Neural progenitor cell (in vitro differentiated cells): ENCODE measurements around the gene MOK. TPM values are rescaled to one million over a fixed set of nuclear protein-coding genes. Genes with fewer than 3 reads are reported as not detected.

Experiments used
- DNase-seq: peaks from one replicate; pipeline ENCODE4 v3.0.0-alpha.2; 2016; ENCODE audit warnings: low spot score
- H2AFZ ChIP-seq: fragments of 200-600 bp; sonication (generic); replicated peaks from 2 replicates; pipeline ENCODE4 v1.6.1; 2016; ENCODE audit warnings: antibody characterized with exemption
- H3F3A ChIP-seq: fragments of 200-600 bp; sonication (generic); 2 replicates; pipeline ENCODE4 v1.6.1; 2016; ENCODE audit warnings: antibody characterized with exemption, low read depth
- H3K27ac ChIP-seq: fragments of 200-600 bp; sonication (generic); 2 replicates; pipeline ENCODE4 v1.5.1; 2016; ENCODE audit warnings: mild to moderate bottlenecking
- H3K27me3 ChIP-seq: fragments of 200-600 bp; sonication (generic); 2 replicates; pipeline ENCODE4 v1.6.1; 2016; ENCODE audit warnings: mild to moderate bottlenecking, moderate library complexity
- H3K36me3 ChIP-seq: fragments of 200-600 bp; sonication (generic); 2 replicates; pipeline ENCODE4 v1.5.1; 2016
- H3K4me1 ChIP-seq: fragments of 200-600 bp; sonication (generic); 2 replicates; pipeline ENCODE4 v1.6.1; 2016; ENCODE audit warnings: mixed run types
- H3K4me2 ChIP-seq: fragments of 200-600 bp; sonication (generic); 2 replicates; pipeline ENCODE4 v1.6.1; 2016
- H3K4me3 ChIP-seq: fragments of 200-600 bp; sonication (generic); 2 replicates; pipeline ENCODE4 v1.5.1; 2016
- H3K79me2 ChIP-seq: fragments of 200-600 bp; sonication (generic); 2 replicates; pipeline ENCODE4 v1.6.1; 2016; ENCODE audit warnings: low read depth
- H3K9ac ChIP-seq: fragments of 200-600 bp; sonication (generic); 2 replicates; pipeline ENCODE4 v1.6.1; 2016
- H3K9me3 ChIP-seq: fragments of 200-600 bp; sonication (generic); 2 replicates; pipeline ENCODE4 v1.5.1; 2016; ENCODE audit warnings: low read depth
- H4K20me1 ChIP-seq: fragments of 200-600 bp; sonication (generic); 2 replicates; pipeline ENCODE4 v1.6.1; 2016; ENCODE audit warnings: low read depth
- H3K27ac Mint-ChIP-seq: 3 replicates; pipeline ENCODE4 v1.8.0; 2021; ENCODE audit warnings: mixed read lengths
- H3K27me3 Mint-ChIP-seq: 2 replicates; pipeline ENCODE4 v1.8.0; 2022; ENCODE audit warnings: low read depth, mild to moderate bottlenecking, inconsistent platforms, moderate library complexity, mixed read lengths; ENCODE audit not compliant: insufficient read depth
- H3K36me3 Mint-ChIP-seq: 3 replicates; pipeline ENCODE4 v1.8.0; 2021; ENCODE audit warnings: mixed read lengths
- H3K4me1 Mint-ChIP-seq: 3 replicates; pipeline ENCODE4 v1.8.0; 2021; ENCODE audit warnings: mixed read lengths
- H3K4me3 Mint-ChIP-seq: 3 replicates; pipeline ENCODE4 v1.8.0; 2021; ENCODE audit warnings: mild to moderate bottlenecking, moderate library complexity, mixed read lengths
- H3K9me3 Mint-ChIP-seq: 3 replicates; pipeline ENCODE4 v1.8.0; 2020; ENCODE audit warnings: mixed read lengths
- EZH2 ChIP-seq: fragments of 200-600 bp; sonication (generic); IDR thresholded peaks from 2 replicates; pipeline ENCODE4 v1.6.1; 2017; ENCODE audit warnings: antibody characterized with exemption, mild to moderate bottlenecking, moderate library complexity
- EZH2phosphoT487 ChIP-seq: fragments of 200-600 bp; sonication (generic); IDR thresholded peaks from 2 replicates; pipeline ENCODE4 v1.6.1; 2017; ENCODE audit warnings: antibody characterized with exemption
- total RNA-seq: library from RNA; depleted of rRNA; stranded (reverse); fragments of >200 nt; gene quantifications from 2 replicates; pipeline ENCODE4 v1.2.3, GENCODE V29; 2015; ENCODE audit warnings: low replicate concordance
- TF ChIP-seq, protein P1 (sequence below): fragments of 200-600 bp; sonication (generic); IDR thresholded peaks from 2 replicates; pipeline ENCODE4 v1.5.1; 2017; ENCODE audit warnings: antibody characterized with exemption, mild to moderate bottlenecking

The MOK gene
- total RNA-seq, 1 donor from 2014 or later, result 9.9 TPM

DNA sequence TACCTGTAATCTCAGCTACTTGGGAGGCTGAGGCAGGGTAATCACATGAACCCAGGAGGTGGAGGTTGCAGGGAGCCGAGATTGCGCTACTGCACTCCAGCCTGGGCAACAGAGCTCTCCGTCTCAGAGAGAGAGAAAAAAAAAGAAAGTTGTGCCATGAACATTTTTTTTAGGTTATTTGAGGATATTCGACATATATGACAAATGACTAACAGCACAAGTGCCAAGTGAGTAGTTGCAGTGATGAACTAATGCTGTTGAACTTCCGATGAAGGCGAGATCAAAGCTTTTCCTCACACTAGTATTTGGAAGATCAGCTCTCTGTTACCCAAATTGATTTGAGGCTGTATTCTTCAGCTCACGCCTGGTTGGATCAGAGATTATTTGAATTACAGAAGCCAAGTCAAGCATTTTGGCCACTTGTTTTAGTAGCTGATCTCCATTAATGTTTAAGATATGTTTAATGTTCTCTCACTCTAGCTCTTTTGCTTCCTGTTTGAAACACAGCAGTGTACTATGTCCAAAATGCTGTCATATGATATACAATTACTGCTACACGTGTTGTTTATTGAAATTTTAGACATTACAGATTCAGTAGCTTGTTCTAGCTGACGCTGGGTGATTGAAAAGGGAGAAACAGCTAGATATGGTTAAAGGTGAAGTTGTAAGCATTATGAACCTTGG, 121.9 kb downstream of the MOK start:
- H3K36me3 ChIP-seq, result no peaks in the 10 kb centered on the region
- H3K4me1 ChIP-seq, result peaks cover 39% of the 10 kb centered on the region
- no peaks in the 10 kb centered on the region for H3K27me3 ChIP-seq
- no peak overlapping the region for H2AFZ ChIP-seq
- Mint-ChIP-seq H3K9me3 (no peaks in the 10 kb centered on the region), H3K4me1 (peaks cover 41% of the 10 kb centered on the region), H3K4me3 (no peak overlapping the region), H3K27ac (no peak overlapping the region), H3K27me3 (no peaks in the 10 kb centered on the region), H3K36me3 (peaks cover 2% of the 10 kb centered on the region)
- H3K27ac ChIP-seq, result no peak overlapping the region
- H3K9ac ChIP-seq, result no peak overlapping the region
- TF ChIP-seq EZH2 (no peak), EZH2phosphoT487 (no peak)
- TF ChIP-seq, protein P1, sequence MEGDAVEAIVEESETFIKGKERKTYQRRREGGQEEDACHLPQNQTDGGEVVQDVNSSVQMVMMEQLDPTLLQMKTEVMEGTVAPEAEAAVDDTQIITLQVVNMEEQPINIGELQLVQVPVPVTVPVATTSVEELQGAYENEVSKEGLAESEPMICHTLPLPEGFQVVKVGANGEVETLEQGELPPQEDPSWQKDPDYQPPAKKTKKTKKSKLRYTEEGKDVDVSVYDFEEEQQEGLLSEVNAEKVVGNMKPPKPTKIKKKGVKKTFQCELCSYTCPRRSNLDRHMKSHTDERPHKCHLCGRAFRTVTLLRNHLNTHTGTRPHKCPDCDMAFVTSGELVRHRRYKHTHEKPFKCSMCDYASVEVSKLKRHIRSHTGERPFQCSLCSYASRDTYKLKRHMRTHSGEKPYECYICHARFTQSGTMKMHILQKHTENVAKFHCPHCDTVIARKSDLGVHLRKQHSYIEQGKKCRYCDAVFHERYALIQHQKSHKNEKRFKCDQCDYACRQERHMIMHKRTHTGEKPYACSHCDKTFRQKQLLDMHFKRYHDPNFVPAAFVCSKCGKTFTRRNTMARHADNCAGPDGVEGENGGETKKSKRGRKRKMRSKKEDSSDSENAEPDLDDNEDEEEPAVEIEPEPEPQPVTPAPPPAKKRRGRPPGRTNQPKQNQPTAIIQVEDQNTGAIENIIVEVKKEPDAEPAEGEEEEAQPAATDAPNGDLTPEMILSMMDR, result no peak
- no peak for DNase-seq
- peaks cover 86% of the 10 kb centered on the region for H3K79me2 ChIP-seq
- no peak overlapping the region for H3K4me3 ChIP-seq
- H3K4me2 ChIP-seq, result no peak overlapping the region
- H3F3A ChIP-seq, result peaks cover 21% of the 10 kb centered on the region
- peaks cover 65% of the 10 kb centered on the region for H4K20me1 ChIP-seq
- H3K9me3 ChIP-seq, result no peaks in the 10 kb centered on the region

DNA sequence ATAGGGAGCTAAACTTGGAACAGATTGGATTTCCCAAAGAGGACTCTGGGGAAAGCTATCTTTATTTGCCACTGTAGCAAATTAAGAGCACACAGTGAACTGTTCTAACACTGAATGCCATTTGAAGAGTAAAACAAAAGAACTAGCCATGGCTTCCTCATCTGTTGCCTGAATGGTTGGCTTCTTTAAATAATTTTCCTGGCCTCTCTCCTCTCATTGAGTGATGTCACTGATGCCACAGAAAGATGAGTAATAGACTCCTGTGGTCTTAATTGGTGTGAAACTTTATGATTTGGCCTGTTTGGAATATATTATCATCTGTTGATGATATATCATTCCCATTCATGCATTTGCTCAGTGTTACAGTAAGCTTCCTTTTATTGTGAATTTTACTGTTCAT, 122.8 kb downstream of the MOK start:
- peaks cover 64% of the 10 kb centered on the region for H4K20me1 ChIP-seq
- H3K4me3 ChIP-seq, result no peak overlapping the region
- H3K9me3 Mint-ChIP-seq, result no peaks in the 10 kb centered on the region
- H3K4me3 Mint-ChIP-seq, result no peak overlapping the region
- no peak for DNase-seq
- H3K4me1 Mint-ChIP-seq, result peaks cover 33% of the 10 kb centered on the region
- H3K27ac ChIP-seq, result no peak overlapping the region
- peaks cover 21% of the 10 kb centered on the region for H3F3A ChIP-seq
- no peaks in the 10 kb centered on the region for H3K27me3 Mint-ChIP-seq
- no peak overlapping the region for H3K4me2 ChIP-seq
- no peak for TF ChIP-seq EZH2phosphoT487
- TF ChIP-seq, protein P1, result no peak
- TF ChIP-seq EZH2, result no peak
- peaks cover 86% of the 10 kb centered on the region for H3K79me2 ChIP-seq
- H3K9me3 ChIP-seq, result no peaks in the 10 kb centered on the region
- H3K9ac ChIP-seq, result no peak overlapping the region
- H3K36me3 Mint-ChIP-seq, result peaks cover 2% of the 10 kb centered on the region
- H2AFZ ChIP-seq, result no peak overlapping the region
- H3K36me3 ChIP-seq, result no peaks in the 10 kb centered on the region
- H3K27me3 ChIP-seq, result no peaks in the 10 kb centered on the region
- H3K4me1 ChIP-seq, result peaks cover 39% of the 10 kb centered on the region
- H3K27ac Mint-ChIP-seq, result no peak overlapping the region

DNA sequence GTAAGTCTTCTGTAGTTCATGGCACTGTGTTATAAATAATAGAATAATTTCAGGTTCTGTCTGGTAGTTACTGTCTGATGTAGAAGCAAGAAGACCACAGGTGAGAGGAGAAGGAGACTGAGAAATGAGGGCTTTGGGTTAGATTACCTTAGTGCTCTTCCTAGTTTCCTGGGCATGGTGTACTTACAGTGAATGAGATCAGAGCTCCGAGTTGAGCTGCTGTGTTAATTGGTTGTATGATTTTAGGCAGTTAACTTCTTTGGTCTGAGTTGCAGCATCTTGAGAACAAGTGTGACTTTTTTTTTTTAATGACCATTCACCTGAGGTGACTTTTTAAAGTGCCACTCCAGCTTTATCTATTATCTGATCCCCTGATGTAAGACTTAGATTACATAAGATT, 123.8 kb downstream of the MOK start:
- H3K27me3 Mint-ChIP-seq, result no peaks in the 10 kb centered on the region
- Histone ChIP-seq H4K20me1 (peaks cover 61% of the 10 kb centered on the region), H3K9me3 (no peaks in the 10 kb centered on the region), H3K27me3 (no peaks in the 10 kb centered on the region), H2AFZ (no peak overlapping the region), H3K4me1 (peaks cover 39% of the 10 kb centered on the region), H3K9ac (no peak overlapping the region), H3K4me2 (no peak overlapping the region), H3K4me3 (no peak overlapping the region), H3K27ac (peak overlapping the region; percentile 47), H3K79me2 (peaks cover 87% of the 10 kb centered on the region), H3F3A (peaks cover 21% of the 10 kb centered on the region), H3K36me3 (no peaks in the 10 kb centered on the region)
- no peak for TF ChIP-seq EZH2phosphoT487
- no peak for TF ChIP-seq EZH2
- TF ChIP-seq, protein P1, result no peak
- H3K4me1 Mint-ChIP-seq, result peaks cover 25% of the 10 kb centered on the region
- no peak for DNase-seq
- peaks cover 2% of the 10 kb centered on the region for H3K36me3 Mint-ChIP-seq
- H3K9me3 Mint-ChIP-seq, result no peaks in the 10 kb centered on the region
- H3K4me3 Mint-ChIP-seq, result no peak overlapping the region
- H3K27ac Mint-ChIP-seq, result no peak overlapping the region
